ENCODE data around the gene ADNP2. TPM values are rescaled to one million over a fixed set of nuclear protein-coding genes. Genes with fewer than 3 reads are reported as not detected.

Gene ADNP2
- total and polyA plus RNA-seq, 2 of the 4 experiments (the other 2 are of a cell fraction): 5.6 to 18.3 TPM

DNA sequence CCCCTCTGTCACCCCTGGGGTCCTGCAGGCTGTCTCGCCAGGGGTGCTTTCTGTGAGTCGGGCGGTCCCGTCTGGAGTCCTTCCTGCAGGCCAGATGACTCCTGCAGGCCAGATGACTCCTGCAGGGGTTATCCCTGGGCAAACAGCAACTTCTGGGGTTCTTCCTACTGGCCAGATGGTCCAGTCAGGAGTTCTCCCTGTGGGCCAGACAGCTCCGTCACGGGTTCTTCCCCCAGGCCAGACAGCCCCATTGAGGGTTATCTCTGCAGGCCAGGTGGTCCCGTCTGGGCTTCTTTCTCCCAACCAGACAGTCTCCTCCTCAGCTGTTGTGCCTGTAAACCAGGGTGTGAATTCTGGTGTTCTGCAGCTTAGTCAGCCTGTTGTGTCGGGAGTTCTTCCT is 27.6 kb downstream of the ADNP2 start:
- Histone ChIP-seq H2BK5ac (ENCODE audit: low read depth, low read length, poor library complexity, severe bottlenecking) (no peak overlapping the region), H3K27me3 (ENCODE audit: control insufficient read depth, insufficient read depth, low read length) (no peaks in the 10 kb centered on the region), H3K4ac (ENCODE audit: low read depth, low read length) (no peak overlapping the region), H3K79me1 (ENCODE audit: low read depth in 1 of 2, low read length in 2 of 2) (peaks cover 44 to 54% of the 10 kb centered on the region in 2 experiments), H3K18ac (ENCODE audit: low read depth, low read length) (no peak overlapping the region), H4K20me1 (ENCODE audit: insufficient read depth, low read length) (no peaks in the 10 kb centered on the region; the same call in 1 of the 2 replicates), H2BK120ac (ENCODE audit: low read depth, low read length) (no peak overlapping the region), H3K4me1 (ENCODE audit: control insufficient read depth, insufficient read depth, low read length) (peaks cover under 1% of the 10 kb centered on the region; the same call in 1 of the 2 replicates), H3K23ac (ENCODE audit: low read depth, low read length) (no peak overlapping the region), H3K36me3 (ENCODE audit: control insufficient read depth, insufficient read depth, low read length) (peaks cover 44% of the 10 kb centered on the region), H2BK20ac (ENCODE audit: low read depth, low read length) (no peak overlapping the region), H2AFZ (replicated peaks; ENCODE audit: low read length, poor library complexity) (no peak overlapping the region), H2BK15ac (ENCODE audit: low read depth, low read length) (no peak overlapping the region), H3K14ac (replicated peaks; ENCODE audit: low read depth, low read length) (no peak overlapping the region), H3K4me3 (ENCODE audit: insufficient read depth, low read depth, low read length) (no peak overlapping the region), H3K4me2 (ENCODE audit: low read depth, low read length) (no peak overlapping the region), H3K9me3 (ENCODE audit: control insufficient read depth, insufficient read depth, low read length) (no peaks in the 10 kb centered on the region), H2AK5ac (ENCODE audit: low read depth, low read length) (no peak overlapping the region), H4K5ac (ENCODE audit: low read depth, low read length) (no peak overlapping the region), H4K91ac (ENCODE audit: insufficient read depth, low read depth, low read length) (no peak overlapping the region), H3K27ac (ENCODE audit: insufficient read depth, low read length) (no peak overlapping the region), H3K9ac (ENCODE audit: low read depth, low read length) (no peak overlapping the region), H2AK9ac (replicated peaks; ENCODE audit: low read depth, low read length, poor library complexity) (no peak overlapping the region), H3K56ac (ENCODE audit: extremely low read depth, insufficient read depth, low read length) (no peak overlapping the region), H3K9me1 (ENCODE audit: insufficient read depth, low read length) (peaks cover 10% of the 10 kb centered on the region; the same call in 1 of the 2 replicates), H4K8ac (ENCODE audit: low read depth in 2 of 2, low read length in 2 of 2) (no peak overlapping the region)
- BruUV-seq (replicated peaks): no TSS peak
- CTCF ChIA-PET: no interaction called here
- TF ChIP-seq MAZ (IDR thresholded peaks at IDR 0.05; ENCODE audit: borderline replicate concordance, low read depth, low read length): no peak
- TF ChIP-seq FOS (IDR thresholded peaks at IDR 0.05; ENCODE audit: low read depth, low read length): no peak
- TF ChIP-seq ELK1 (IDR thresholded peaks at IDR 0.05; ENCODE audit: borderline replicate concordance, low read depth, low read length): no peak
- no peak for TF ChIP-seq RAD21 (IDR thresholded peaks at IDR 0.05; ENCODE audit: low read length)
- TF ChIP-seq CHD1 (IDR thresholded peaks at IDR 0.05; ENCODE audit: low read depth, low read length): no peak
- TF ChIP-seq, protein P1, sequence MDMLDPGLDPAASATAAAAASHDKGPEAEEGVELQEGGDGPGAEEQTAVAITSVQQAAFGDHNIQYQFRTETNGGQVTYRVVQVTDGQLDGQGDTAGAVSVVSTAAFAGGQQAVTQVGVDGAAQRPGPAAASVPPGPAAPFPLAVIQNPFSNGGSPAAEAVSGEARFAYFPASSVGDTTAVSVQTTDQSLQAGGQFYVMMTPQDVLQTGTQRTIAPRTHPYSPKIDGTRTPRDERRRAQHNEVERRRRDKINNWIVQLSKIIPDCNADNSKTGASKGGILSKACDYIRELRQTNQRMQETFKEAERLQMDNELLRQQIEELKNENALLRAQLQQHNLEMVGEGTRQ (IDR thresholded peaks at IDR 0.05; ENCODE audit: low read depth, low read length): no peak
- no peak for TF ChIP-seq NFE2L2 (IDR thresholded peaks at IDR 0.05; ENCODE audit: low read depth, low read length)
- no peak for TF ChIP-seq MXI1 (IDR thresholded peaks at IDR 0.05; ENCODE audit: borderline replicate concordance, low read depth, low read length)
- TF ChIP-seq BHLHE40 (IDR thresholded peaks at IDR 0.05; ENCODE audit: low read depth, low read length): no peak
- no peak for TF ChIP-seq RCOR1 (IDR thresholded peaks at IDR 0.05; ENCODE audit: insufficient replicate concordance, low read length)
- TF ChIP-seq SMC3 (IDR thresholded peaks at IDR 0.05; ENCODE audit: low read depth, low read length): no peak
- no peak for TF ChIP-seq POLR2A (IDR thresholded peaks at IDR 0.05; ENCODE audit: low read depth, low read length)
- TF ChIP-seq, protein P2, sequence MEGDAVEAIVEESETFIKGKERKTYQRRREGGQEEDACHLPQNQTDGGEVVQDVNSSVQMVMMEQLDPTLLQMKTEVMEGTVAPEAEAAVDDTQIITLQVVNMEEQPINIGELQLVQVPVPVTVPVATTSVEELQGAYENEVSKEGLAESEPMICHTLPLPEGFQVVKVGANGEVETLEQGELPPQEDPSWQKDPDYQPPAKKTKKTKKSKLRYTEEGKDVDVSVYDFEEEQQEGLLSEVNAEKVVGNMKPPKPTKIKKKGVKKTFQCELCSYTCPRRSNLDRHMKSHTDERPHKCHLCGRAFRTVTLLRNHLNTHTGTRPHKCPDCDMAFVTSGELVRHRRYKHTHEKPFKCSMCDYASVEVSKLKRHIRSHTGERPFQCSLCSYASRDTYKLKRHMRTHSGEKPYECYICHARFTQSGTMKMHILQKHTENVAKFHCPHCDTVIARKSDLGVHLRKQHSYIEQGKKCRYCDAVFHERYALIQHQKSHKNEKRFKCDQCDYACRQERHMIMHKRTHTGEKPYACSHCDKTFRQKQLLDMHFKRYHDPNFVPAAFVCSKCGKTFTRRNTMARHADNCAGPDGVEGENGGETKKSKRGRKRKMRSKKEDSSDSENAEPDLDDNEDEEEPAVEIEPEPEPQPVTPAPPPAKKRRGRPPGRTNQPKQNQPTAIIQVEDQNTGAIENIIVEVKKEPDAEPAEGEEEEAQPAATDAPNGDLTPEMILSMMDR (conservative IDR thresholded peaks at IDR 0.05; ENCODE audit: low read depth, low read length): no peak
- no peak for TF ChIP-seq MAFK (IDR thresholded peaks at IDR 0.05; ENCODE audit: low read depth, low read length)
- no peak for TF ChIP-seq RFX5 (IDR thresholded peaks at IDR 0.05; ENCODE audit: low read depth, low read length)
- TF ChIP-seq CEBPB (IDR thresholded peaks at IDR 0.05; ENCODE audit: low read depth, low read length): no peak
- dilution Hi-C loops (cut with HindIII; ENCODE audit: low sequenced_read_pairs, unreplicated experiment): no loop called here
- POLR2A ChIA-PET (ENCODE audit: unreplicated experiment): interaction anchor here (0.5 kb wide), 1 partner anchor 10 kb away, joined by 3 read pairs; no protein-coding TSS in a partner anchor
- DNase-seq: no peak
- in situ Hi-C loops (cut with MboI; ENCODE audit: low sequenced_read_pairs): no loop called here
- intact Hi-C loops (cut with micrococcal nuclease): no loop called here
- WGBS, 2 experiments (ENCODE audit: extremely low coverage in 2 of 2, insufficient read length in 1 of 2): 83% methylated on average over 3 of the region's 8 CpGs; no CpG with 5 or more reads in 1 of the 2 experiments
- no peak for ATAC-seq (ENCODE audit: low read depth)

Measured in IMR-90 (cell line).